ENCODE data around the gene STON1.
"Not testable (repeated sequence)": the region's sequence is repeated elsewhere in the genome, so short reads cannot be mapped to it uniquely, and the experiment has no call there.

The STON1 gene

GRCh38 chr2:48620604-48621003 is 90.7 kb downstream of the STON1 start:
- no peak for DNase-seq

- DNase-seq: not testable (repeated sequence)
These were observed 92.7 kb downstream of the STON1 start for GRCh38 chr2:48622691-48623090.

GRCh38 chr2:48624696-48625095 is 94.7 kb downstream of the STON1 start:
- no peak for DNase-seq

GRCh38 chr2:48626047-48626446 is 96.1 kb downstream of the STON1 start:
- no peak for DNase-seq

GRCh38 chr2:48633143-48633542 is 103.2 kb downstream of the STON1 start:
- DNase-seq: no peak

GRCh38 chr2:48635786-48636185 is 105.8 kb downstream of the STON1 start:
- no peak for DNase-seq

- DNase-seq: no peak
These were observed 108.3 kb downstream of the STON1 start for GRCh38 chr2:48638261-48638660.

Measured in effector CD8-positive, alpha-beta T cell (primary cell).